Liver (tissue), 3 donors: ENCODE data around the gene FAM200C.

Experiments used
- CTCF ChIP-seq: fragments of 150-350 bp; IDR thresholded peaks from 2 replicates; pipeline ENCODE4 v1.5.1; 2017; ENCODE audit warnings: improper control_type of control experiment, low read depth, low read length; ENCODE audit not compliant: missing input control
- RAD21 ChIP-seq, 2 donors: IDR thresholded peaks; 2 replicates each; pipeline ENCODE4 v1.6.1; 2016; ENCODE audit warnings: antibody characterized with exemption in 2 of 2, mild to moderate bottlenecking in 2 of 2
- TAF1 ChIP-seq: conservative IDR thresholded peaks from 2 replicates; pipeline ENCODE4 v1.6.1; 2016; ENCODE audit warnings: antibody characterized with exemption, mild to moderate bottlenecking
- donor health status: healthy.
- donor health status: healthy.

GRCh38 chr5:160380041-160380440 is 19.8 kb downstream of the FAM200C start:
- TF ChIP-seq CTCF (no peak), TAF1 (no peak), RAD21 (IDR thresholded peaks at IDR 0.05) (no peak)
